A549 (cell line): ENCODE results near the gene TRIM2. TPM values are rescaled to one million over a fixed set of nuclear protein-coding genes. Genes with fewer than 3 reads are reported as not detected.

Experiments used
- ATAC-seq, 2 experiments: fragments of 200-7000 bp in 1 of 2; fragments of >200 bp in 1 of 2; cut with Nextera tagmentation in 1 of 2; cut with Tn5 transposase in 1 of 2; 3 replicates each; pipeline versions ENCODE4 v1.8.0 to v1.9.1; 2018 to 2020; ENCODE audit warnings: mild to moderate bottlenecking in 1 of 2, moderate library complexity in 1 of 2
- CTCF ChIA-PET: fragments of 300-600 bp; sonication (Branson Sonifier 250); formaldehyde crosslinking; extraction: SDS; loops from one replicate; lab custom pipeline; 2021; ENCODE audit warnings: antibody characterized with exemption, inconsistent platforms; lab: Yijun Ruan, JAX
- POLR2A ChIA-PET: fragments of 350-600 bp; formaldehyde crosslinking; extraction: SDS; loops from one replicate; lab custom pipeline; 2021; ENCODE audit warnings: antibody characterized with exemption, inconsistent platforms; lab: Yijun Ruan, JAX
- DNase-seq, 2 experiments: peaks; one replicate each; pipeline versions ENCODE4 v3.0.0 to v3.0.0-alpha.2; 2011 to 2016; ENCODE audit warnings: low read depth in 1 of 2, low spot score in 1 of 2
- FAIRE-seq: peaks from 2 replicates; lab custom pipeline; 2011; peaks lifted over from hg19 to GRCh38; lab: Jason Lieb, UNC
- H3K27ac ChIP-seq, 2 experiments: fragments of >200 bp; sonication (Bioruptor Twin); formaldehyde crosslinking; 3 replicates each; pipeline ENCODE4 v1.5.1; 2016 to 2017
- H3K4me1 ChIP-seq: fragments of >200 bp; sonication (Bioruptor Twin); formaldehyde crosslinking; 3 replicates; pipeline ENCODE4 v1.6.1; 2016
- H3K4me2 ChIP-seq: fragments of >200 bp; sonication (Bioruptor Twin); formaldehyde crosslinking; 3 replicates; pipeline ENCODE4 v1.6.1; 2016
- H3K4me3 ChIP-seq: fragments of >200 bp; sonication (Bioruptor Twin); formaldehyde crosslinking; 3 replicates; pipeline ENCODE4 v1.5.1; 2016
- H3K9me3 ChIP-seq: fragments of >200 bp; sonication (Bioruptor Twin); formaldehyde crosslinking; 3 replicates; pipeline ENCODE4 v1.6.1; 2016
- BCL3 ChIP-seq: fragments of >200 bp; sonication (Bioruptor Twin); formaldehyde crosslinking; IDR thresholded peaks from 3 replicates; pipeline ENCODE4 v1.6.1; 2016
- CTCF ChIP-seq: fragments of >200 bp; sonication (Bioruptor Twin); formaldehyde crosslinking; IDR thresholded peaks from 3 replicates; pipeline ENCODE4 v1.5.1; 2016
- ESRRA ChIP-seq: fragments of 150-350 bp; IDR thresholded peaks from 2 replicates; pipeline ENCODE4 v1.6.1; 2014; ENCODE audit warnings: mild to moderate bottlenecking, low read length, borderline replicate concordance
- FOXS1 ChIP-seq: fragments of 250-450 bp; sonication (Bioruptor Pico); IDR thresholded peaks from 2 replicates; pipeline ENCODE4 v1.5.0; 2020; ENCODE audit warnings: mild to moderate bottlenecking, moderate library complexity
- HDAC2 ChIP-seq: fragments of 200-600 bp; sonication (generic); IDR thresholded peaks from 2 replicates; pipeline ENCODE4 v1.6.1; 2016
- HES2 ChIP-seq: fragments of >200 bp; sonication (Bioruptor Twin); formaldehyde crosslinking; IDR thresholded peaks from 2 replicates; pipeline ENCODE4 v1.6.1; 2016
- HOXB13 ChIP-seq: fragments of 250-450 bp; sonication (Bioruptor Pico); IDR thresholded peaks from 2 replicates; pipeline ENCODE4 v1.5.0; 2020; ENCODE audit warnings: low read depth, mild to moderate bottlenecking, moderate library complexity
- HOXB5 ChIP-seq: fragments of 250-450 bp; sonication (Bioruptor Pico); IDR thresholded peaks from 2 replicates; pipeline ENCODE4 v1.5.0; 2020; ENCODE audit warnings: mild to moderate bottlenecking, moderate library complexity
- MAFK ChIP-seq: fragments of 450-650 bp; IDR thresholded peaks from 2 replicates; pipeline ENCODE4 v1.6.1; 2014; ENCODE audit not compliant: partially characterized antibody
- MAX ChIP-seq: IDR thresholded peaks from 2 replicates; pipeline ENCODE4 v1.6.1; 2012
- MAZ ChIP-seq: fragments of 150-350 bp; IDR thresholded peaks from 2 replicates; pipeline ENCODE4 v1.6.1; 2014; ENCODE audit warnings: antibody characterized with exemption, low read depth, low read length, borderline replicate concordance
- POLR2A ChIP-seq: IDR thresholded peaks from 2 replicates; pipeline ENCODE4 v1.6.1; 2012; ENCODE audit warnings: mild to moderate bottlenecking, low read length
- POLR2AphosphoS2 ChIP-seq: conservative IDR thresholded peaks from 2 replicates; pipeline ENCODE4 v1.6.1; 2012; ENCODE audit warnings: low read length, improper control_type of control experiment, inconsistent platforms
- RAD21 ChIP-seq, 2 experiments: fragments of >200 bp in 1 of 2; sonication (Bioruptor Twin) in 1 of 2; formaldehyde crosslinking in 1 of 2; IDR thresholded peaks in 1 of 2; conservative IDR thresholded peaks in 1 of 2; 2 replicates in 1 of 2; 3 replicates in 1 of 2; pipeline ENCODE4 v1.6.1; 2012 to 2018; ENCODE audit warnings: inconsistent platforms in 1 of 2
- RFX5 ChIP-seq: fragments of 450-650 bp; IDR thresholded peaks from 2 replicates; pipeline ENCODE4 v1.7.1; 2014; ENCODE audit warnings: antibody characterized with exemption, mild to moderate bottlenecking, moderate library complexity
- SMC3 ChIP-seq: fragments of >200 bp; sonication (Bioruptor Twin); formaldehyde crosslinking; IDR thresholded peaks from 3 replicates; pipeline ENCODE4 v1.6.1; 2018; ENCODE audit warnings: inconsistent platforms
- TFCP2L1 ChIP-seq: fragments of 250-450 bp; sonication (Bioruptor Pico); IDR thresholded peaks from 2 replicates; pipeline ENCODE4 v1.5.0; 2021; ENCODE audit warnings: mild to moderate bottlenecking
- TP53 ChIP-seq: fragments of 250-450 bp; sonication (Bioruptor Pico); IDR thresholded peaks from 2 replicates; pipeline ENCODE4 v1.5.0; 2021; ENCODE audit warnings: mild to moderate bottlenecking, moderate library complexity
- USF2 ChIP-seq: fragments of 450-650 bp; IDR thresholded peaks from 2 replicates; pipeline ENCODE4 v1.6.1; 2014; ENCODE audit warnings: antibody characterized with exemption
- ZC3H11A ChIP-seq: fragments of 450-650 bp; IDR thresholded peaks from 2 replicates; pipeline ENCODE4 v1.6.1; 2014; ENCODE audit warnings: antibody characterized with exemption, mild to moderate bottlenecking
- WGBS: methylation state at CpG from one replicate; pipeline ENCODE4 v1.1.6; 2017; ENCODE audit errors: missing lambda C conversion rate; 5-methylcytosine and 5-hydroxymethylcytosine counted together
- polyA plus RNA-seq, 4 experiments: library from polyadenylated mRNA; depleted of rRNA in 3 of 4; stranded (reverse); fragments of >200 nt; fragmentation: RNase III in 1 of 4; extraction: RNeasy Plus Mini Kit Qiagen cat#74134 plus additional on column Dnase treatment in 1 of 4; gene quantifications; 2 replicates in 3 of 4; 3 replicates in 1 of 4; pipeline ENCODE4 v1.2.3, GENCODE V29; 2011 to 2017

The TRIM2 gene
- polyA plus RNA-seq, 2 of the 4 experiments (the other 2 are of a cell fraction): 0.92 to 1.4 TPM

- ChIA-PET POLR2A (no interaction called here), CTCF (no interaction called here)
- FAIRE-seq: no peak
- Histone ChIP-seq H3K4me2 (no peak overlapping the region), H3K4me3 (no peak overlapping the region), H3K4me1 (no peaks in the 10 kb centered on the region), H3K9me3 (no peaks in the 10 kb centered on the region), H3K27ac (no peak overlapping the region)
- no peak for DNase-seq
- 62% methylated on average over 1 of the region's 1 CpG for WGBS
- no peak for TF ChIP-seq MAZ
- TF ChIP-seq BCL3: no peak
- no peak for TF ChIP-seq TFCP2L1 (CRISPR knock-in tag)
- TF ChIP-seq MAX: no peak
- no peak for TF ChIP-seq USF2
- TF ChIP-seq HOXB5 (CRISPR knock-in tag): no peak
- no peak for TF ChIP-seq FOXS1 (CRISPR knock-in tag)
- ATAC-seq: no peak
Measured at GRCh38 chr4:153314915-153315314, 110.7 kb downstream of the TRIM2 start.

GRCh38 chr4:153318696-153319320 is 114.6 kb downstream of the TRIM2 start:
- no peaks in the 10 kb centered on the region for H3K9me3 ChIP-seq
- no peak overlapping the region for H3K27ac ChIP-seq
- POLR2A ChIA-PET: no interaction called here
- no peak for TF ChIP-seq ZC3H11A
- TF ChIP-seq MAFK: no peak
- peak; percentile 70 for TF ChIP-seq CTCF
- TF ChIP-seq SMC3: peak; percentile 69
- peak; percentile 71 to 74; a peak in 4 of 5 replicates for TF ChIP-seq RAD21 (conservative IDR thresholded peaks at IDR 0.05 in 1 of 2, IDR thresholded peaks at IDR 0.05 in 1 of 2)
- TF ChIP-seq, all 56 proteins: peak for 3
- FAIRE-seq (no peak), ATAC-seq (peak; percentile 85 to 87), DNase-seq (peak; percentile 30 to 40)
- 44% methylated on average over 2 of the region's 2 CpGs for WGBS
- Histone ChIP-seq H3K4me1 (no peaks in the 10 kb centered on the region), H3K4me2 (no peak overlapping the region), H3K4me3 (no peak overlapping the region)
- CTCF ChIA-PET: interaction anchor here (0.8 to 2.7 kb wide), 11 partner anchors 9 to 239 kb away, joined by 3 to 10 read pairs (median 3); no protein-coding TSS in a partner anchor

- no peak for DNase-seq
- no peak for TF ChIP-seq HES2
- no peak for TF ChIP-seq ESRRA
- TF ChIP-seq TFCP2L1 (CRISPR knock-in tag): no peak
- TF ChIP-seq HOXB13 (CRISPR knock-in tag): no peak
- TF ChIP-seq POLR2A: no peak
- TF ChIP-seq POLR2AphosphoS2: no peak
- no peak for TF ChIP-seq TP53
- TF ChIP-seq FOXS1 (CRISPR knock-in tag): no peak
- no peak for TF ChIP-seq HDAC2
- no peak for TF ChIP-seq RAD21 (conservative IDR thresholded peaks at IDR 0.05 in 1 of 2, IDR thresholded peaks at IDR 0.05 in 1 of 2)
- TF ChIP-seq RFX5: no peak
- no peak for TF ChIP-seq MAFK
- TF ChIP-seq, all 56 proteins: peak for 0
- no peak overlapping the region for H3K4me2 ChIP-seq
- CTCF ChIA-PET: interaction anchor here (1.1 to 1.2 kb wide), 2 partner anchors 238 to 476 kb away, joined by 3 to 5 read pairs; no protein-coding TSS in a partner anchor
- POLR2A ChIA-PET: no interaction called here
- H3K27ac ChIP-seq: no peak overlapping the region
- ATAC-seq (no peak), FAIRE-seq (no peak)
- no peak overlapping the region for H3K4me3 ChIP-seq
- 61% methylated on average over 6 of the region's 6 CpGs for WGBS
- H3K9me3 ChIP-seq: no peaks in the 10 kb centered on the region
- peaks cover 5% of the 10 kb centered on the region; the same call in 2 of the 3 replicates for H3K4me1 ChIP-seq
Measured at GRCh38 chr4:153322791-153323190, 118.5 kb downstream of the TRIM2 start.
